Smooth muscle cell of the brain vasculature (primary cell): ENCODE results near the gene AMER1.
A peak's percentile ranks its signal among the peaks of the same experiment; 100 is the strongest.
"Not testable (repeated sequence)": the region's sequence is repeated elsewhere in the genome, so short reads cannot be mapped to it uniquely, and the experiment has no call there.

Experiments used
- DNase-seq: peaks from one replicate; pipeline ENCODE4 v3.0.0-alpha.2; 2012; ENCODE audit warnings: low read depth, low spot score

The AMER1 gene

GRCh38 chrX:64205441-64205734 is at the start of gene AMER1:
AMER1 (minus strand) TSS chrX:64205708; CDS start chrX:64193286, 12,422 bp downstream.
- DNase-seq, result peak; percentile 17

GRCh38 chrX:64230123-64230970 is 24.8 kb upstream of the AMER1 start, which contains the start of gene ASB12:
ASB12 (minus strand) TSS chrX:64230607; CDS start chrX:64225650, 4,957 bp downstream.
- DNase-seq, result no peak

- no peak for DNase-seq
Measured at GRCh38 chrX:64229154-64229553, 23.6 kb upstream of the AMER1 start.

GRCh38 chrX:64218023-64218422 is 12.5 kb upstream of the AMER1 start:
- no peak for DNase-seq

GRCh38 chrX:64213989-64214388 is 8.5 kb upstream of the AMER1 start:
- DNase-seq, result not testable (repeated sequence)

GRCh38 chrX:64206556-64207162 is 1.2 kb upstream of the AMER1 start:
- DNase-seq, result no peak

GRCh38 chrX:64205735-64206501 is 410 bp upstream of the AMER1 start:
- DNase-seq, result peak; percentile 61

- no peak for DNase-seq
Measured at GRCh38 chrX:64204701-64205440, 637 bp downstream of the AMER1 start.

GRCh38 chrX:64204252-64204651 is 1.3 kb downstream of the AMER1 start:
- DNase-seq, result no peak

GRCh38 chrX:64202808-64203325 is 2.6 kb downstream of the AMER1 start:
- DNase-seq, result no peak

GRCh38 chrX:64198036-64198435 is 7.5 kb downstream of the AMER1 start:
- no peak for DNase-seq

- DNase-seq, result no peak
Measured at GRCh38 chrX:64196606-64197005, 8.9 kb downstream of the AMER1 start.

- no peak for DNase-seq
Measured at GRCh38 chrX:64195862-64196261, 9.6 kb downstream of the AMER1 start.

GRCh38 chrX:64192673-64193072 is 12.8 kb downstream of the AMER1 start:
- DNase-seq, result no peak

GRCh38 chrX:64192040-64192439 is 13.5 kb downstream of the AMER1 start:
- DNase-seq, result no peak

GRCh38 chrX:64191281-64192010 is 14.1 kb downstream of the AMER1 start:
- no peak for DNase-seq

- no peak for DNase-seq
Measured at GRCh38 chrX:64190136-64190740, 15.3 kb downstream of the AMER1 start.

- no peak for DNase-seq
Measured at GRCh38 chrX:64188901-64189300, 16.6 kb downstream of the AMER1 start.

- DNase-seq, result no peak
Measured at GRCh38 chrX:64187762-64188150, 17.8 kb downstream of the AMER1 start.

- no peak for DNase-seq
Measured at GRCh38 chrX:64186974-64187761, 18.3 kb downstream of the AMER1 start.
